ENCODE measurements around the gene TC2N.

GRCh38 chr14:91899213-91899612 is 31.9 kb upstream of the TC2N start:
- no peak for TF ChIP-seq CTCF (IDR thresholded peaks at IDR 0.05)
- no peak for TF ChIP-seq POLR2A (IDR thresholded peaks at IDR 0.05)

Data from sigmoid colon (tissue), 3 donors.